GM12873 (cell line): ENCODE results near the gene ADCY5.

Experiments used
- TF ChIP-seq, protein P1 (sequence below): IDR thresholded peaks from 2 replicates; pipeline ENCODE4 v1.5.1; 2012; ENCODE audit warnings: low read depth, mild to moderate bottlenecking, moderate library complexity, low read length, control low read depth; ENCODE audit not compliant: insufficient read depth; ENCODE audit errors: missing control alignments

Gene ADCY5

DNA sequence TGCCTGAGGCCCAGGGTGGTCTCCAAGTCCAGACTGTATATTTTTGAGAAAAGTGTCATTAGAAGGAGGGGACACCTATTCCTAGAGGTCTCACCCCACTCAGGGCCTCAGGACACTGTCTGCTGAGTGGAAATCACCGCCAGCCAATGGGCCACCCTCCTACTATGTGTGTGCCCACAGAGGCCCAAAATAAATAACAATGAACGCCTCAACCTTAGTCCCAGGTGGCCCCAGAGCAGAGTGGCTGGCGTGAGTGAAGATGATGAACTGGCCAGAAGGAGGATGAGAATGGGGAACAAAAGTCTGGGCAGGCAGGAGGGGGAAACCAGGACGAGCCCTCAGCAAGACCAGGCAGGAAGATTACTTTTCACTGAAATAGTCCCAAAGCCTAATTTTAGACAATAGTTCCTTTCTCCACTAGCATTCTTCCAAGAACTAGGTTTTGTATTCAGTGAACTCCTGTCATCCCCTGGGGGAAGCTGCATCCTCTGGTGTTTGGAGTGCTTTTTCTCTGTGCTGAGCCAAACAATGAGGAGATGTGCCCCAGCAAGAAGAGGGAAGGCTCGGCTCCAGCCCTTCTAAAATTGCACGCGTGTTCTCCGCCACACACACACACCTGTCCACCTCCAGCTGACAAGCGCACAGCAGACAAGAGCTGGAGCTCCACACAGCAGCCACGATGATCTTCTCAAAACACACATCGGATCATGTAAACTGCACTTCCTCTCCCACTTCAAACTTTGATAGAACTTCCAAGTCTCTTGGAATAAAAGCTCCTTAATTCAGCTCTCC, 72.2 kb downstream of the ADCY5 start:
- TF ChIP-seq, protein P1, sequence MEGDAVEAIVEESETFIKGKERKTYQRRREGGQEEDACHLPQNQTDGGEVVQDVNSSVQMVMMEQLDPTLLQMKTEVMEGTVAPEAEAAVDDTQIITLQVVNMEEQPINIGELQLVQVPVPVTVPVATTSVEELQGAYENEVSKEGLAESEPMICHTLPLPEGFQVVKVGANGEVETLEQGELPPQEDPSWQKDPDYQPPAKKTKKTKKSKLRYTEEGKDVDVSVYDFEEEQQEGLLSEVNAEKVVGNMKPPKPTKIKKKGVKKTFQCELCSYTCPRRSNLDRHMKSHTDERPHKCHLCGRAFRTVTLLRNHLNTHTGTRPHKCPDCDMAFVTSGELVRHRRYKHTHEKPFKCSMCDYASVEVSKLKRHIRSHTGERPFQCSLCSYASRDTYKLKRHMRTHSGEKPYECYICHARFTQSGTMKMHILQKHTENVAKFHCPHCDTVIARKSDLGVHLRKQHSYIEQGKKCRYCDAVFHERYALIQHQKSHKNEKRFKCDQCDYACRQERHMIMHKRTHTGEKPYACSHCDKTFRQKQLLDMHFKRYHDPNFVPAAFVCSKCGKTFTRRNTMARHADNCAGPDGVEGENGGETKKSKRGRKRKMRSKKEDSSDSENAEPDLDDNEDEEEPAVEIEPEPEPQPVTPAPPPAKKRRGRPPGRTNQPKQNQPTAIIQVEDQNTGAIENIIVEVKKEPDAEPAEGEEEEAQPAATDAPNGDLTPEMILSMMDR = no peak

GRCh38 chr3:123375014-123375940, 73.6 kb downstream of the ADCY5 start:
- TF ChIP-seq, protein P1 = no peak

- TF ChIP-seq, protein P1 = no peak
Observed at GRCh38 chr3:123374016-123374415, 74.9 kb downstream of the ADCY5 start.

DNA sequence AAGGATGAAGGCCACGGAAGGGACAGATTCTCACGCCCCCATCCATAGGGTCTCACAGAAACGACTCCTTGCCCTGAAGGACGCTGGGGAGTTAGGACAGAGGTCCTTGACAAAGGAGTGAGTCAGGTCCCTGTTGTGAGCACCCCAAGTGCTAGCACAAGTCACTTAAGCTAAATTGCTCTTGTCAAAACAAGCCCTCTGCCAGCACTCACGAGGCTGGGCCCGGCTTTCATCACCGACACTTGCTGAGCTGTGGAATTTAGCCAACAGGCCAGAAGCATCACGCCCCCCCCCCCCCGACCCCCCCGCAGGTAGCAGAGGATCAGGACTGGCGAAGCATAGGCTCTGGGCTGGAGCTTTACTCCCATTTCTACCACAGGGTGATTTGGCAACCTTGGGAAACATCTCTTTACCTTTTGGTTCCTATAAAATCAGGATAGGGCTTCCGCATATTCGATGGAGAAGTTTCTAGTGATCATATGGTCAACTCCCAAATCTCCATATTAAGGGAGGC, 75.4 kb downstream of the ADCY5 start:
- TF ChIP-seq, protein P1 = no peak

GRCh38 chr3:123372686-123373473, 76.0 kb downstream of the ADCY5 start:
- TF ChIP-seq, protein P1 = no peak

- TF ChIP-seq, protein P1 = no peak
Observed at GRCh38 chr3:123371859-123372685, 76.8 kb downstream of the ADCY5 start.
